Trophoblast cell (in vitro differentiated cells and primary cell): ENCODE results near the gene RSPO3.

Experiments used
- DNase-seq, 2 donors: peaks; one replicate each; pipeline ENCODE4 v3.0.0-alpha.2; 2016
- H2AFZ ChIP-seq: 2 replicates; pipeline ENCODE4 v1.6.1; 2013; ENCODE audit warnings: low read length, moderate library complexity, mild to moderate bottlenecking; ENCODE audit not compliant: insufficient read depth, poor library complexity
- H2AK5ac ChIP-seq: 2 replicates; pipeline ENCODE4 v1.6.1; 2013; ENCODE audit warnings: mild to moderate bottlenecking, low read length
- H2BK120ac ChIP-seq: 2 replicates; pipeline ENCODE4 v1.6.1; 2013; ENCODE audit warnings: low read length, mild to moderate bottlenecking, moderate library complexity; ENCODE audit not compliant: insufficient read depth, poor library complexity
- H2BK12ac ChIP-seq: 2 replicates; pipeline ENCODE4 v1.6.1; 2013; ENCODE audit warnings: mild to moderate bottlenecking, low read length, moderate library complexity
- H2BK5ac ChIP-seq: 2 replicates; pipeline ENCODE4 v1.6.1; 2013; ENCODE audit warnings: low read length, low read depth, moderate library complexity, mild to moderate bottlenecking; ENCODE audit not compliant: poor library complexity
- H3K14ac ChIP-seq: 2 replicates; pipeline ENCODE4 v1.6.1; 2013; ENCODE audit warnings: mild to moderate bottlenecking, low read length
- H3K18ac ChIP-seq: 2 replicates; pipeline ENCODE4 v1.6.1; 2013; ENCODE audit warnings: mild to moderate bottlenecking, low read length
- H3K23ac ChIP-seq: 2 replicates; pipeline ENCODE4 v1.6.1; 2013; ENCODE audit warnings: low read length
- H3K27ac ChIP-seq: 2 replicates; pipeline ENCODE4 v1.5.1; 2013; ENCODE audit warnings: low read depth, mild to moderate bottlenecking, inconsistent platforms, low read length, moderate library complexity
- H3K27me3 ChIP-seq: 2 replicates; pipeline ENCODE4 v1.6.1; 2013; ENCODE audit warnings: inconsistent platforms, mild to moderate bottlenecking, low read length, moderate library complexity; ENCODE audit not compliant: insufficient read depth
- H3K36me3 ChIP-seq, 2 experiments: 1 replicate in 1 of 2; 2 replicates in 1 of 2; pipeline ENCODE4 v1.6.1; 2013; ENCODE audit warnings: low read length in 2 of 2, mild to moderate bottlenecking in 2 of 2, moderate library complexity in 1 of 2; ENCODE audit not compliant: insufficient read depth in 2 of 2, control insufficient read depth in 1 of 2
- H3K4ac ChIP-seq: 2 replicates; pipeline ENCODE4 v1.6.1; 2013; ENCODE audit warnings: low read depth, mild to moderate bottlenecking, low read length, moderate library complexity
- H3K4me1 ChIP-seq, 2 experiments: 1 replicate in 1 of 2; 2 replicates in 1 of 2; pipeline ENCODE4 v1.6.1; 2013; ENCODE audit warnings: low read length in 2 of 2, mild to moderate bottlenecking in 2 of 2, moderate library complexity in 1 of 2; ENCODE audit not compliant: insufficient read depth in 2 of 2, control insufficient read depth in 1 of 2
- H3K4me2 ChIP-seq: 2 replicates; pipeline ENCODE4 v1.6.1; 2013; ENCODE audit warnings: inconsistent platforms, mild to moderate bottlenecking, low read length, moderate library complexity
- H3K4me3 ChIP-seq: 2 replicates; pipeline ENCODE4 v1.5.1; 2013; ENCODE audit warnings: mild to moderate bottlenecking, low read depth, low read length, inconsistent platforms
- H3K79me1 ChIP-seq: one replicate; pipeline ENCODE4 v1.6.1; 2013; ENCODE audit warnings: low read length
- H3K79me2 ChIP-seq: 2 replicates; pipeline ENCODE4 v1.6.1; 2013; ENCODE audit warnings: low read length, mild to moderate bottlenecking; ENCODE audit not compliant: control insufficient read depth, insufficient read depth, poor library complexity
- H3K9ac ChIP-seq: 2 replicates; pipeline ENCODE4 v1.6.1; 2013; ENCODE audit warnings: mild to moderate bottlenecking, low read length
- H3K9me3 ChIP-seq: 2 replicates; pipeline ENCODE4 v1.6.1; 2013; ENCODE audit warnings: low read depth, mild to moderate bottlenecking, control low read depth, inconsistent platforms, low read length; ENCODE audit not compliant: insufficient read depth
- H4K12ac ChIP-seq: 2 replicates; pipeline ENCODE4 v1.6.1; 2013; ENCODE audit warnings: low read depth, mild to moderate bottlenecking, low read length, moderate library complexity
- H4K8ac ChIP-seq: 2 replicates; pipeline ENCODE4 v1.6.1; 2013; ENCODE audit warnings: low read depth, mild to moderate bottlenecking, low read length, moderate library complexity
- H4K91ac ChIP-seq: one replicate; pipeline ENCODE4 v1.6.1; 2013; ENCODE audit warnings: low read depth, mild to moderate bottlenecking, low read length, moderate library complexity
- WGBS: extraction: QIAGEN DNeasy Blood & Tissue Kit; methylation state at CpG from one replicate; pipeline ENCODE4 v1.1.7; 2013; ENCODE audit warnings: missing lambda C conversion rate; ENCODE audit not compliant: insufficient read length, insufficient coverage; ENCODE audit errors: extremely low coverage; 5-methylcytosine and 5-hydroxymethylcytosine counted together

The RSPO3 gene

DNA sequence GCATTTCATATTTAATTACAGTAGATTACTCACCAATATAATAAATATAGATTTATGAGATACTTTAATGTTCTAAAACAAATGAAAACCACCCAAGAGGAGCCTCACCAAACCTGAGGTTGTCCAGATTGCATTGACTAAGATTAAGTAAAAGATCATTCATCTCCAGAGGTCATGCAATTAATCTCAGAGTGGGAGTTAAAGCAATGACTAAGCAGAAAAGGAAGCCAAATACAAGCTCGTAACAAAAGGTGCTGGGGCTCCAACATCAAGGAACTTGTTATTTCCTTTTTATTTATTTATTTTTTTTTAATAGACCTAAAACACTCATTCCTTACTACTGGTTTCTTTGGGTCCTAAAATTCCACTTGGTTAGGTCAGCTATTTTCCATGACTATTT, 57.7 kb downstream of the RSPO3 start:
- no CpG with 5 or more reads among the region's 1 CpG for WGBS
- H3K4me1 ChIP-seq = no peaks in the 10 kb centered on the region
- no peak overlapping the region for H4K12ac ChIP-seq
- H3K79me2 ChIP-seq = no peaks in the 10 kb centered on the region
- H4K91ac ChIP-seq = no peak overlapping the region
- H3K36me3 ChIP-seq = no peaks in the 10 kb centered on the region
- H3K4me3 ChIP-seq = no peak overlapping the region
- H3K4ac ChIP-seq = no peak overlapping the region
- no peak for DNase-seq
- H3K27me3 ChIP-seq = no peaks in the 10 kb centered on the region
- no peak overlapping the region for H2BK5ac ChIP-seq
- H2BK120ac ChIP-seq = no peak overlapping the region
- H3K18ac ChIP-seq = no peak overlapping the region
- no peak overlapping the region for H4K8ac ChIP-seq
- no peaks in the 10 kb centered on the region for H3K9me3 ChIP-seq
- H3K14ac ChIP-seq = no peak overlapping the region
- no peak overlapping the region for H3K27ac ChIP-seq
- H3K4me2 ChIP-seq = no peak overlapping the region
- H2AK5ac ChIP-seq = no peak overlapping the region
- no peak overlapping the region for H3K23ac ChIP-seq
- no peak overlapping the region for H3K9ac ChIP-seq
- no peaks in the 10 kb centered on the region for H3K79me1 ChIP-seq
- H2AFZ ChIP-seq = no peak overlapping the region
- no peak overlapping the region for H2BK12ac ChIP-seq

DNA sequence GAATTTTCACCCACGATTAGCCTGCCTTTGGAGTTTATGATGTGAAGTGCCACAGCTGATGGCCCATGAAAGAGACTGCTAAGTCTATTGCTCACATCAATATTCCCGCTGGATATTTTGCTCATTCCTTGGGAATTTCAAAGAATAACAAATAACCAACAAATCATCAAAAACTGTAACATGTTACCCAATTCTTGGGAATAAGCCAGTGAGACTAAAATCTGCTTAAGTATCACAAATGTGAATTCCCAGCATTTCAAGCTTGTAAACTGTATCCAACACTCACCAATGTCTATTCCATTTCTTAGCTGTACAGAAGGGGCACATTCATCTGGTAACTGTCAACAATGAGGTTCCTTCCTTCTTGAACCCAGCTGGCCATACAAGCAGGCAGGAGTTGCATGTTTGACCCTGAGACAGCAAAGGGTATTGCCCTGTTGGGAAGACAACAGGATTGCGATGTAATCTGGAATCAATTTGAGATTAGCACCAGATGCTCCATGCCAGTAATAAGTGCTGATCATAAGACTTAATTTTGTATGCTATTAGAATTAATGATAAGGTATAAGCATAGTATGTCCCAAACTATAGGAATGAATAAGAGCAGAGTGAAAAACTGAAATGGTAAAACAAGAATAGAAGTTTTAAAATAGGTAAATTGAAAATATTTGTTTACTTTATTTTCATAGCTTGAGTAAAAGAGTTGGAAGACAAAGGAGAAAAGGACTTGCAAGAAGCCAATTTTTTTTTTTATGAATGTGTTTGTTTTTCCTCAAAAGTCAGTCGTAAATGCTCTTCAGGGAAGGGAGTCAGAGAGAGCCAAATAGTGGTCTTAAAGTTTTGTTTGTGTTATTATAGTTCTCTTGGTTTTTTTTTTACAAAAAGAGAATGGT, 58.8 kb downstream of the RSPO3 start:
- Histone ChIP-seq H3K79me2 (no peaks in the 10 kb centered on the region), H3K9ac (no peak overlapping the region), H3K18ac (no peak overlapping the region), H3K4me3 (no peak overlapping the region), H3K4me2 (no peak overlapping the region), H2BK120ac (no peak overlapping the region), H2AFZ (no peak overlapping the region), H3K9me3 (no peaks in the 10 kb centered on the region), H3K4ac (no peak overlapping the region), H3K36me3 (no peaks in the 10 kb centered on the region), H3K4me1 (no peaks in the 10 kb centered on the region), H4K8ac (no peak overlapping the region), H3K27me3 (no peaks in the 10 kb centered on the region), H3K14ac (no peak overlapping the region), H2AK5ac (no peak overlapping the region), H2BK12ac (no peak overlapping the region), H3K79me1 (no peaks in the 10 kb centered on the region), H4K12ac (no peak overlapping the region), H4K91ac (no peak overlapping the region), H2BK5ac (no peak overlapping the region), H3K23ac (peak overlapping the region; percentile 91), H3K27ac (no peak overlapping the region)
- WGBS = no CpG with 5 or more reads among the region's 4 CpGs
- no peak for DNase-seq

GRCh38 chr6:127177923-127178231, 59.4 kb downstream of the RSPO3 start:
- WGBS = no CpG with 5 or more reads among the region's 1 CpG
- H3K4me1 ChIP-seq = no peaks in the 10 kb centered on the region

GRCh38 chr6:127178746-127179145, 60.3 kb downstream of the RSPO3 start:
- Histone ChIP-seq H3K9ac (no peak overlapping the region), H2BK12ac (no peak overlapping the region), H3K4ac (no peak overlapping the region), H3K79me2 (no peaks in the 10 kb centered on the region), H4K91ac (no peak overlapping the region), H3K36me3 (no peaks in the 10 kb centered on the region), H3K18ac (no peak overlapping the region), H3K27ac (no peak overlapping the region), H4K12ac (no peak overlapping the region), H2AK5ac (no peak overlapping the region), H3K79me1 (no peaks in the 10 kb centered on the region), H2BK5ac (no peak overlapping the region), H2AFZ (no peak overlapping the region), H3K4me2 (no peak overlapping the region), H3K9me3 (no peaks in the 10 kb centered on the region), H3K27me3 (no peaks in the 10 kb centered on the region), H3K14ac (no peak overlapping the region), H3K4me1 (no peaks in the 10 kb centered on the region), H3K4me3 (no peak overlapping the region), H3K23ac (no peak overlapping the region), H2BK120ac (no peak overlapping the region), H4K8ac (no peak overlapping the region)
- WGBS = no CpG with 5 or more reads among the region's 1 CpG
- DNase-seq = no peak

More at GRCh38 chr6:127177923-127178231, 59.4 kb downstream of the RSPO3 start:
- no peaks in the 10 kb centered on the region for H3K36me3 ChIP-seq
- no peaks in the 10 kb centered on the region for H3K79me1 ChIP-seq
- H3K79me2 ChIP-seq = no peaks in the 10 kb centered on the region
- no peak overlapping the region for H3K4ac ChIP-seq
- H2BK12ac ChIP-seq = no peak overlapping the region
- H2AK5ac ChIP-seq = no peak overlapping the region
- H3K4me2 ChIP-seq = no peak overlapping the region
- H4K12ac ChIP-seq = no peak overlapping the region
- H4K91ac ChIP-seq = no peak overlapping the region
- H3K23ac ChIP-seq = no peak overlapping the region
- no peak overlapping the region for H3K14ac ChIP-seq
- no peak overlapping the region for H3K4me3 ChIP-seq
- no peak for DNase-seq
- no peak overlapping the region for H4K8ac ChIP-seq
- H2BK120ac ChIP-seq = no peak overlapping the region
- no peak overlapping the region for H3K18ac ChIP-seq
- no peak overlapping the region for H3K27ac ChIP-seq
- H2BK5ac ChIP-seq = no peak overlapping the region
- H2AFZ ChIP-seq = no peak overlapping the region
- no peaks in the 10 kb centered on the region for H3K27me3 ChIP-seq
- no peaks in the 10 kb centered on the region for H3K9me3 ChIP-seq
- H3K9ac ChIP-seq = no peak overlapping the region
